GM20000 (cell line): ENCODE measurements around the gene GLT1D1.

ENCODE experiments used
- DNase-seq: peaks from one replicate; pipeline ENCODE4 v3.0.0; 2012; ENCODE audit warnings: low spot score
- CTCF ChIP-seq: IDR thresholded peaks from 2 replicates; pipeline ENCODE4 v1.5.1; 2012; ENCODE audit warnings: mild to moderate bottlenecking, control low read depth; ENCODE audit errors: extremely low read depth, missing control alignments

Gene GLT1D1

GRCh38 chr12:128876559-128876958, 23.3 kb downstream of the GLT1D1 start:
- no peak for DNase-seq
- TF ChIP-seq CTCF, result no peak

- DNase-seq, result no peak
- TF ChIP-seq CTCF, result no peak
Measured at GRCh38 chr12:128879898-128880764, 26.9 kb downstream of the GLT1D1 start.

- no peak for TF ChIP-seq CTCF
- no peak for DNase-seq
Measured at GRCh38 chr12:128891856-128892255, 38.6 kb downstream of the GLT1D1 start.

GRCh38 chr12:128903236-128903635, 50.0 kb downstream of the GLT1D1 start:
- TF ChIP-seq CTCF, result no peak
- no peak for DNase-seq

GRCh38 chr12:128905003-128905544, 51.8 kb downstream of the GLT1D1 start:
- no peak for DNase-seq
- TF ChIP-seq CTCF, result no peak

- no peak for DNase-seq
- no peak for TF ChIP-seq CTCF
Measured at GRCh38 chr12:128906485-128907137, 53.3 kb downstream of the GLT1D1 start.

- no peak for DNase-seq
- no peak for TF ChIP-seq CTCF
Measured at GRCh38 chr12:128908254-128908653, 55.0 kb downstream of the GLT1D1 start.
